Activated CD4-positive, CD25-positive, alpha-beta regulatory T cell (primary cell): ENCODE measurements around the gene VWA3B.

Experiments used
- DNase-seq, 4 experiments: peaks; one replicate each; lab custom pipeline; 2025; lab: John Stamatoyannopoulos, UW

The VWA3B gene

DNA sequence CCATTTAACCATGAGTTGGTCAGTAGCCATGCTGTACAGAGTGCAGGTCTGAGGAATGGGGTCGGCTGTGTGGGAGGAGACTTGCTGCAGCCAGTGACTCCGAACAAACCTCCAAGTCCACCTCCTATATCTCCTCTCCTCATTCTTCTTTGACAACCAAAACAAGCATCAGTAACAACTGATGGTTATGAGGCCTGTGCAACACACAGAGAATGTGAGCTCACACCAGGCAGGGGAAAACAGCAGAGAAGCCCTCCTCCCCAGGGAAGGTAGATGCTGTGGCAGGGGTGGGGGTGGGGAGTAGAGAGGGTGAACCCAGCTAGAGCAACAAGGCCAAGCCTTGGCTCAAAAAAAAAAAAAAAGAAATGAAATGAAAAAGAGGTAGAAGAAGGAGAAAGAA is 247.0 kb downstream of the VWA3B start:
- DNase-seq, result no peak

DNA sequence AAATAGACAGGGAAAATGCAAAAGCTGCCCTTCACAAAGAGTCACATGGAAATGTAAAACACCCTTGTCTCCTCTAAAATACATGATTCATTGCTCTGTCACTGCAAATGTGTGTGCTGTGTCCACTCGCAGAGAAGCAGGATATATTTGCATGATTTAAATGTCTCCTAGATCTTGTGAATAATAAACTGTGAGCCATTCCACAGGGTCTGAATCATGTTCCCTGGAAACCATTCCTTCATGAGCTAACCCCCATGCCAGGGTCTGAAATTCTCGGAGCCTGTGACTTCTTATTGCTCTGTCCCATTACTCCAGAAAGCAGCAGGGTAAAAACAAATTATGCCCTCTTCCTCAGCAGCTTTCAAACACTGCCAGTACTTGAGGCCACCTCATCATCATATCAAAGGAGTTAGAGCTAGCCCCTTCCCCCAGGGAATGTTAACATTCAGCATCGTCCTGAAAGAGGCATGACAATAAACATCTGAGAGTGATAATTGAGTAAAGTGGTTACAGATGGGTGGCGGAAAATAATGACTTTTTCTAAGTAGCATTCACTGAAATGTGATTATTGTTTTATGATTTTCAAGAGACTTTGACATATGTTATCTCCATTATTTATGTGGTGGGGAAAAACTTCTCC is 247.6 kb downstream of the VWA3B start:
- no peak for DNase-seq

DNA sequence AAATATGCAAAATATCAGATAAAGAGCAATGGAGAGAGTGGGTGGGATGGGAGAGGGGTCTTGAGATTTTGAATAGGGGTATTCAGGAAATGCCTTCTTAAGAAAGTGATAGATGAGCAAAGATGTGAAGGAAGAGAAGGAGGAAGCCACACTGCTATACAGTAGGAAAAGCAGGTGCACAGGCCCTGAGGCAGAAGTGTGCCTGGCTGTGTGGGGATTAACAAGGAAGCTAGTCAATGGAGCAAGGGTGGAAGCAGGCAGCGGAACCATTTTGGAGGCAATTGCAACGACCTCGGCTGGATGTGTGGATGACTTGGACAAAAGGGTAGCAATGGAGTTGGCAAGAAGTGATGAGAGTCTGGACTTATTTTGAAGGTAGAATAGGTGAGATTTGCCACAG is 248.3 kb downstream of the VWA3B start:
- no peak for DNase-seq

GRCh38 chr2:98341241-98341640 is 254.3 kb downstream of the VWA3B start:
- no peak for DNase-seq

GRCh38 chr2:98343285-98343684 is 256.3 kb downstream of the VWA3B start:
- no peak for DNase-seq

GRCh38 chr2:98346311-98347236 is 259.6 kb downstream of the VWA3B start, which contains the start of gene CNGA3:
Gene CNGA3 (plus strand): TSS chr2:98346456. CDS start chr2:98369976, 23,520 bp downstream.
- DNase-seq, result no peak

- no peak for DNase-seq
Measured at GRCh38 chr2:98347298-98348065, 260.5 kb downstream of the VWA3B start.

DNA sequence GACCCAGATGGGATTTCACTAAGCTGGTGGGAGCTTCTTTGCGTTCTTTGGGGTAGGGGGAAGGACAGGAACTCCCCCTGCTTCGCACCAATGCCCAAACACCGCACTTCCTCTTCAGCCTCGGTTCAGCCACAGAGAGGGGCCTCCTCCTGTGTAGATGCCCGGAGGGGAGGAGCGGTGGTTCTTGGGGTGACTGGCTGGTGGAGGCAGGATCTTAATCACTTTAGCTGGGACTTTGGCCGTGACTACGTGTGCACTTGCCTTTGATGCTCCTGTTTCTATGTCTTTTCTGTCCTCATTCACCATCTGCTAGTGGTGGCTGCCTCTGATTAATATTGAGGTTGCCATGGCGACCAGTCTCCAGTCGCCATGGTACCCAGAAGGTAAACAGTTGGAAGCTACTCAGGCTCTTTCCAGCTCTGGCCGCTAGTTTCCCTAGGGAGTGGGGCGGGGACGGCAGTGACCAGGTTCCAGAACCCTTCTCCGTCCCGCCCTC is 261.1 kb downstream of the VWA3B start:
- DNase-seq, result no peak

DNA sequence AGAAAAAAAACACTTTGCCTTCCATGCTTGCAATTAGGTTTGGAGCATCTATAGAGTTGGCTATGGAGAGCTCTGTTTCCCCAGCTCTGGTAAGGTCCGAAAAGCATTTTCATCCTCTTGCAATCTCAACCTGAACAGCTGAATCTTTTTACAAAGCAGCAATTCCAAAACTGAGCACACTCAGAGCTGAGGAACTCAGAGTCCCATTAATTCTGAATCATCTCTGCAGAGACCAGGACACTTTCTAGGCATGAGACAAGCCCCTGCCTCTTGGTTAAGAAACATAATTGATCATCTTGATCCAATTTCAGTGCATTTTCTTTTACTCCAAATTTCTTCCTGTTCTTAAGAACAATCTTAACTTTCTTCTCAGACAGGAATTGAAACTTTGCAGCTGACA is 263.4 kb downstream of the VWA3B start:
- no peak for DNase-seq

DNA sequence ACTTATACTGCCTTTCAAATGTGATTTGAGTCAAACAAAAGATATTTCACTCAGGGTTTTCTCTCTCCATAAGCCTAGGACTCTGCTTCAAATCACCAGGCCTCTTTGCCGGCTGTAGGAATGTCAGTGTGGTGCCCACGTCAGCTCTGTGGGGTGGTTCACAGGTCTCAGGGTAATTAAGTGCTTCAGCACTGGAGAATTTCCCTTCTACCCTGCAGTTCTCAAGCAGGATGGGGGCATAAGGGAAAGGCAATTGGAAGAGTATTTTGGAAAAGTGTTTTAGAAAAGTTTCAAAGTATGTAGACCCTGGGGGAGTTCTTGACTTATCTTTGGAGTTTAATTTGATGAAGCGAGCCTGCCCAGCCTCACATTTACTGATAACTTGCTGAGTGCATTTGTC is 268.9 kb downstream of the VWA3B start:
- no peak for DNase-seq

DNA sequence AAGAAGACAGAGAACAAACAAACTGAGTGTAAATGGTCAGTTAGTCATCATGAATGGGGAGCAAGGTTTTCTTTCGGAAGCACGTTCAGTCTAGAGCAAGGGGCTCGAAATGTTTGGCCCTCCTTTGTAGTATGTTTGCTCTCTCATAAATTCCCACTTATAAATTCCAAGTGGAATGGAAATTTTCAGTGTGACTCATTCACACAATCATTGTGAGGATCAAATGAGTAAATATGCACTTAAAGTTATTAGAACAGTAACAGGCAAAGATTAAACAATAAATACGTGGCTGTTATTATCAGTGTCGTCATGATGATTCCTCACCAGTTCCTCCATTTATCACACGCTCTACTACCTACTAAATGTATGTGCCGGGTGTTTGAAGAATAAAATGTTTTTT is 269.8 kb downstream of the VWA3B start:
- DNase-seq, result no peak

- DNase-seq, result no peak
Measured at GRCh38 chr2:98357849-98358248, 270.9 kb downstream of the VWA3B start.

GRCh38 chr2:98359986-98360385 is 273.0 kb downstream of the VWA3B start:
- no peak for DNase-seq
